ENCODE data around the gene KRT79.

Gene KRT79

DNA sequence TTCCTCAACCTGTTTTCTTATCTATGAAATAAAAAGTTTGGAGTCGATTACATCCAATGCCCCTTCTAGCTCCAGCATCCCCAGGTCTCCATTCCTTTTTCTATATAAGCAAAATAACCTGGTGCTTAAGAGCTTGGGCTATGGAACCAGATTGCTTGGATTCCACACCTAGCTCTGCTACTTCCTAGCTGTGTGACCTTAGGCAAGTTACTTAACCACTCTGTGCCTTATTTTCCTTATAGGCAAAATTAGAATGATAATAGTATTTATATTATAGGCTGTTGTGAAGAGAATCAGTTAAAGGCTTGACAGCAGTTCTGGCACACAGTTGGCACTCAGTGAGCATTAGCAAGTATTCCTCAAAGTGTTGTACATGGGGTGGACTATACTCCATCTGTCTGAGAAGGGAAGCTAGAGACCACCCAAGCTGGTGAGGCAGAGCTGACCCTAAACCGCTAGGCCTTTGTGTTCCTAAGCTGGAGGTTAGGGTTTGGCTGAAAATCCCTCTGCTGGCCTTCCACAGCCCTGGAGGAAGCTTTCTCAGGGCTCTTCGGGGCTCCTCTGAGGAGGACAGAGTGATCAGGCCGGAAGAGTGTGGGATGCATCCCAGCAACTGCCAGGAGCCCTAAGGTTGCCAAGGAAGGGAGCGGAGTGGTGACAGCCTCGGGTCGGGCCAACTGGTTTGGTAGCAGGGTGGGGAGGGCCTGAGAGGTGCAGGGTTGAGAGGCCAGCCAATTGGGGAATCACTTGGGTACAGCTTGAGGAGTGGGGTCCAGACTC is 14.2 kb downstream of the KRT79 start:
- DNase-seq (ENCODE audit: low spot score), result no peak

DNA sequence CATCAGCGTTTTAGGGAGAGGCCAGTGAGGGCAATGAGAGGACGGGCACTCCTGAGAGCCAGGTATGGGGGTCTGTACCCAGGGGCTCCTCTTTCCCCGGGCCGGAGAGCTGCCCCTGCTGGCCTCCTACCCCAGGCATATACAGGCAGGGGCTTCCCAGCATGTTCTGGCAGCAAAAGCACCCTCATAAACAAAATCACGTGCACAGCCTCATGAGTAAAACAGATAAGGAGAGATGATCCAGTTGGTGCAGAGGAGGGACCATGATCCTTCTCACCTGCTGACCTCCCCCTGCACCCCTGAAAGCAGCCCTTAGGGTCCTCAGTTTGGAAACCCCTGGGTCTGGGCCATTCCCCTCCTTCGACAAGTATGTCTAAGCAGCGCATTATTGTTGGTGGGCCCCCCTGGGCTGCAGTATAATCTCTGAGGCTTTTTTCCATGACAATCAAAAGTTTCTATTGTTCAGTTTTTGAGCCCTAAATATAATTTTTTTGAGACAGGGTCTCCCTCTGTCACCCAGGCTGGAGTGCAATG is 15.2 kb downstream of the KRT79 start:
- no peak for DNase-seq (ENCODE audit: low spot score)

DNA sequence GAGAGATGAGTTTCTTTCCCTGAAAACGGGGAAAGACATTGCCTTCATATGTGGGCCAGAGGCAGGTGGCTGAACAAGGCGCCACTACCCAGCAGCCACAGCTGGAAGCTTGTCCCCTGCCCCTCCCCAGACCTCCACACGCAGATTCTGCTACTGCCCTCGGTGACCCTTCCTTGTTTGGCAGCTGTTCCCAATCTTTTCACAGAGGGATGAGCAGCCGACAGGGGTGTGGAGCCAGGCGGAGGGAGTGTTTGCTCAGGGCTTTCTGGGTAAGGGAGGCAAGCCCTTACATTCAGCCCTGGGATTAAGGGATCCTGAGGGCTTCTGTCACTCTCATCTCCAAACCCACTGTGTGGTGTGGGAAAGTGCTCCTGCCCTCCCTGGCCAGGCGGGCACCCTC is 15.7 kb downstream of the KRT79 start:
- DNase-seq (ENCODE audit: low spot score), result no peak

DNA sequence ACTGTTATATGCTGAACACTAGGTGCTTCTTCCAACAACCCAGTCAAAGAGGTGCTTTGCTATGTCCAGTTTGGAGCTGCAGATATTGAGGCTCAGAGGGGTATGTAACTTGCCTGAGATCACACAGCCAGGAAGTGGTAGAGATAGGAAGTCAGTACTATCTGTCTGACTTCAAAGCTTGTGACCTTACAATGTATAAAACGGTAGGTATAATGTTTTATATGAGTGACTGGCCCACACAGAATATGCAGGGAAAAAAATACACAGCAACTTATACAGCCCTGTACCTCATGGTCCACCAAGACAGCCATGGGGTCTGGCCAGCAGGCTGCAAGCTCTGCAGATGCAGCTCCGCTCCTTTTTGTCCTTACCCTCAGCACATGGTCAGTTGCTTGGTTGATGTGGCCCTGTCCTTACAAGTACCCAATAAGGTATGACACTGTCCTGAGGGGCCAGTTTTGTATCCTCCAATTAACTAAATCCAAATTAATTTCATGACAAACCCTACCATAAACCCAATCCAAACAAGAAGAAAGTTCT is 16.3 kb downstream of the KRT79 start:
- no peak for DNase-seq (ENCODE audit: low spot score)

DNA sequence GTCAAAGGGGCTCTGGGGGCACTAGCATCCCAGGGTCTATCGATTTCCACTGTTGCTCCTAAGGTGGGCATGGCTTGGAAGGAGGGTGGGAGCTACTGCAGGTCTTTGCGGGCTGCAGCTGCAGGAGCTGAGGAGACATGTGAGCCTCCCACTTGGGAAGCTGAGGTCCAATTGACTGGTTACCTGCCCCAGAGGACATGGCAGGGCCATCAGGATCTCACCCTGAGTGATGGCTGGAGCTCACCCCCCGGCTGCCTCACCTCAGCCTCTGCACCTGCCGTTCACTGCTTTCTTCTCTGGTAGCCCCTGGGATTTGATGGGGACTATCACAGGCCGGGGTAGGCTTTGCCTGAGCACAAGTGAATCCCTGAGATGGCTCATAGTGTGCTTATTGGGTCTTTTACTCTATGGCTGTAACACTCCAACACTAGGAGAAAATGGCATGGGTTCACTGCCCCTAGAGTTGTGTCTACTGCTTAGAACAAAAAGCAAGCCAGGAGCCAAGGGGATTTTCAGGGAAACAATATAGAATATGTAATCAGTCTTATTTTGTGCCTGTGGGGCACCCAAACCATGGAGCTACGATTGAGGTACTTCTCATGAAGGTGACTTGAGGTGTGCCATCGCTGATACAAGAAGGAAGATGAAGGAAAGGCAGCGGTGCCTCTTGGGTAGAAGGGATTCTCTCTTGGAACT is 17.0 kb downstream of the KRT79 start:
- no peak for DNase-seq (ENCODE audit: low spot score)

DNA sequence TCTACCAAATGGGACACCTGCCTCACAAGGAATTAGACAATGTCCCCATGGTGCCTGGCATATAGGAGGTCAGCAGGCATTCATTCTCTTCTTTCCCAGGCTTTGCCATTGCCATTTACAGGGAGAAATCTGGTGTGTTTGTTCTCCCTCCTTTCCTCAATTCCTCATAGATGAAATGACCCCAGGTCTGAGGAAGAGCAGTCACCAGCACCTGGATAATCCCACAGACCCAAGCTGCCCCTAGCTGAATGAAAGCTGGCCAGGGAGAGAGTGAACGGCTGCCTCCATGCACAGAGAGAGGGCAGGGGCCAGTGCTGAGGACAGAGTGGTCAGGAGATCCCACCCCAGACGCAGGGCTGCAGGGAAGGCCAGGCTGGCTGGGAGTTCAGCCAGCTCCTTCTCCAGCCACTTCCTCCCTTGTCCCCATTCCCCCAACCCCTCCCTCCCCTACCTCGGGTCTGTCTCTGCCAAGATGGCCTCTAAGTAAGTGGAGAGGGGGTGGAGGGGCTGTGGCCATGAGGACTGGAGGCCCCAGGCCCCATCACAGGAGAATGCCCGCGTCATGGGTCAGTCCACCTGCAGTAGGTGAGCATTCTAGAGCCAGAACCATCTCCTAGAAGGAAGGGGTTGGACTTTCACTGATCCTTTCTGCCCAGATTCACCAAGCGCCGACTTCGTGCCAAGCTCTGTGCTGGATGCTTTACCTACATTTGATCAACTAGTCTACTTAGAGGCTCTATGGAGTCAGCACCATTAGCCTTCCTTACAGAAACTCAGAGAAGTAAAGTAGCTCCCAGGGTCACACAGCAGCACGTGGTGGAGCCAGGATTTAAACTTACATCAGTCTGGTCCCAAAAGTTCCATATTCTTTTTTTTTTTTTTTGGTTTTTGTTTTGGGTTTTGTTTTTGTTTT is 18.2 kb downstream of the KRT79 start:
- no peak for DNase-seq (ENCODE audit: low spot score)

DNA sequence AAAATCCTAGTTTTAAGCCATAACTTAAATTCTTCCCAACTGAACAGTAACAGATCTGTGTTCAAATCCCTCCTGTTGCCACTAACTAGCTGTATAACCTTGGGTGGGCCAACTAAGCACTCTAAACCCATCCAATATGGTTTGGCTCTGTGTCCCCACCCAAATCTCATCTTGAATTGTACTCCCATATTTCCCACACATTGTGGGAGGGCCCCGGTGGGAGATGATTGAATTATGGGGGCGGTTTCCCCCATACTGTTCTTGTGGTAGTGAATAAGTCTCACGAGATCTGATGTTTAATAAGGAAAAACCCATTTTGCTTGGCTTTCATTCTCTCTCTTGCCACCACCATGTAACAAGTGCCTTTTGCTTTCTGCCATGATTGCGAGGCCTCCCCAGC is 18.9 kb downstream of the KRT79 start:
- no peak for DNase-seq (ENCODE audit: low spot score)

DNA sequence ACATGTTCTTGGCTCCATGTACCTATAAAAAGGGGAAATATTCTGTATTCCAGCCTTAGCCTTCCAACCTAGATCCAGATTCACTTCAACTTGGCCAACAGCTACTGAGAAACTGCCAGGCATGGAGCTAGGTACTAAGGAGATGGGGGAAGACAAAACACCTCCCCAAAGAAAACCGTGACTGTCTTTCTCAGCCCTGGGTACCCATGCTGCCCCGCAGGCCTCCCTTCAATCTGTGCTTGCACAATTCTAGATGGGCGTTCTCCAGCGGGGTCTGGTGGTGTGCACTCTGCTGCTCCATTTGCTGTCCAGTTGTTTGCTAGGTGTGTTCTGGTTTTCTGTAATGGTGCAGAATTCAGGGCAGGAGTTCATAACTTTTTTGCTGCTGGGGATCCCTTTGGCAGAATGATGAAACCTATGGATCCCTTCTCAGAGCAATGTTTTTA is 19.4 kb downstream of the KRT79 start:
- no peak for DNase-seq (ENCODE audit: low spot score)

DNA sequence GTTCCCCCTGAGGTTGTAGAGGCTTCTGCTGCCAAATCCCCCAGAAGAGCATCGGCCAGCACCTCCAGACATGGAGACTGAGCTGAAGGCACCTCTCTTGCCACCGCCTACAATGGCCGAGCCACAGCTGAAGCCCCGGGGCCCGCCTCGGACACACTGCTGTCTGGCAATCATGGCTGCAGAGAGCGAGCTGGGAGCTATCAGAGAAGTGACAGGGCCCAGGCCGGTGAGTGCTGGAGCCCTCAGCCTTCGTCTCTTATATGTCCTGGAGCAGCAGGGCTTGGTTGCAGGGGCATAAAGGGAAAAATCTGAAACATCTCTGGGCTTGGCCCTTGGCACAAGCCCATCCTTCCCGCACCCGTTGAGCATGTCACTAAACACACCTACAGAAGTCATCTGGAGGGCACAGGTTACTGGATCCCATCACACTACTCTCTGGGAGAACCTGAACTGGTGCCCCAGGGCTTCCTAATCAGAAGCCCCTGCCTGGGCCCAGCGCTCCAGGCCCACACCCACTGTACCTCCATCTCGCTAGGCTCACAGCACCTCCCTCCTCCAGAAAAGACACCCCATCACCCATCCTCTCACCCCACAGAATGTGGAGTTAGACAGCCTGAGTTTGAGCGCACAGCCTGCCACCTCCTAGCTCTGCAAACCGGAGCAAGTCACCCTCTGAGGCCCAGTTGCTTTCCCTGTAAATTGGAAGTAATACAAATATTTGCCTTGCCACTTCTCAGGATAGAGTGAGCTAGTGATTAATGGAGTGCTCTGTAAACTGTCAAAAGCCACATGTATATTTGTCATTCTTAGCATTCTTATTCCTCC is 20.0 kb downstream of the KRT79 start, which contains the start of gene KRT4:
KRT4 (minus strand) TSS at position 232 of the 825 bp plus-strand sequence; CDS start at position 174, 58 bp downstream.
- DNase-seq (ENCODE audit: low spot score), result no peak

DNA sequence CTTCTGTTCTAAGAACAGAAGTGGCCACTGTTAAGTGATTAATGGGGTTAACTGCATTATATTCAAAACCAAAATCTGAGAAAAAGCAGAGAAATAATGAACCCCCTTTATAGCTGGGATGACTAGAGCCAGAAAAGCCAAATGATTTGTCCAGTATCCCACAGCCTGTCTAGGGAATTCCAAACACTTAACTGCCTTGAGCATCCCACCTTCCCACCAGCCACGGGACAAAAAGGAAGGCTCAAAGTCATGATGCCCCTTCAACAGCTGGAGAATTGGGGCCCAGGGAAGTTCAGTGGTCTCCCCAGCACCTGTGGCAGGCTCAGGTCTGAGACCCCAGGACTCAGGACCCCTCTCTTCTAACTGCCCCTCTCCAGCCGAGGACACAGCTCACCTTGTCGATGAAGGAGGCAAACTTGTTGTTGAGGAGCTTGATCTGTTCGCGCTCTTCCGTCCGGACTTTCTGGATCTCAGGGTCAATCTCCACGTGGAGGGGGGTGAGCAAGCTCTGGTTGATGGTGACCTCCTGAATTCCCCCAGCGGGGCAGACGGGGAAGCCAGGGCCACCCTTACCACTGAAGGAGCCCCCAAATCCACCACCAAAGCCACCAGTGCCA is 20.8 kb downstream of the KRT79 start:
- DNase-seq (ENCODE audit: low spot score), result no peak

DNA sequence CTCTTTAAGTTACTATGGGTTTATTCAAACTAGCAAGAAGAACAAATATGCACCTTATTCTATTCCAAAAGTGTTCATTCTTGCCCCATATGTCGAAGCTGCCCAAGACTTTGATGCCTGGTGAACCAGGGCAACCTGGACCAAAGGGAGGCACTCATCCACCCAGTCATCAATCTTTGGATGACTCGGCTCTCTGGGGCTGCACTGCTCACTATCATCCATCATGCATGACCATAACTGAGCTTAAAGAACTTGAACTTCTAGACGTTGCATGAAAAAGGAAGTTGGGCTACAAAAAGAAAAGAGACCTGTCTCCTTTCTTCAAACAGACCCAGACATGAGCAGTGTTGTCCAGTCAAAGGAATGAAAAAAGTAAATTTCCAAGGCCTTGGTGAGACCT is 21.4 kb downstream of the KRT79 start:
- DNase-seq (ENCODE audit: low spot score), result no peak

DNA sequence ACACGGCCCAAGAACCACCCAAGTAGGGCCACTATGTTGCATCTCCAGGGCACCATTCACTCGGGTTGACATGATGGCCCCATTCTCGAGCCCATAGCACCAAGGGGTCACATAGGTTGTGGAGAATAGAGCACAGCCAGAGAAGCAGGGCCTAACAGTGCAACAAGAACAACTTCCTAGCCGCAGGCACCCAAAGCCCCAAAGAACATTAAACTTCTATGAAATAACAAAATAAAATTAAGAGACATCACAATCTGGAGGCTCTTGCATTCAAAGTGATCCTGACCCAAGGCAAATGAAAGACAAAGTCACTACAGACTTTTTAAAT is 22.1 kb downstream of the KRT79 start:
- DNase-seq (ENCODE audit: low spot score), result no peak

DNA sequence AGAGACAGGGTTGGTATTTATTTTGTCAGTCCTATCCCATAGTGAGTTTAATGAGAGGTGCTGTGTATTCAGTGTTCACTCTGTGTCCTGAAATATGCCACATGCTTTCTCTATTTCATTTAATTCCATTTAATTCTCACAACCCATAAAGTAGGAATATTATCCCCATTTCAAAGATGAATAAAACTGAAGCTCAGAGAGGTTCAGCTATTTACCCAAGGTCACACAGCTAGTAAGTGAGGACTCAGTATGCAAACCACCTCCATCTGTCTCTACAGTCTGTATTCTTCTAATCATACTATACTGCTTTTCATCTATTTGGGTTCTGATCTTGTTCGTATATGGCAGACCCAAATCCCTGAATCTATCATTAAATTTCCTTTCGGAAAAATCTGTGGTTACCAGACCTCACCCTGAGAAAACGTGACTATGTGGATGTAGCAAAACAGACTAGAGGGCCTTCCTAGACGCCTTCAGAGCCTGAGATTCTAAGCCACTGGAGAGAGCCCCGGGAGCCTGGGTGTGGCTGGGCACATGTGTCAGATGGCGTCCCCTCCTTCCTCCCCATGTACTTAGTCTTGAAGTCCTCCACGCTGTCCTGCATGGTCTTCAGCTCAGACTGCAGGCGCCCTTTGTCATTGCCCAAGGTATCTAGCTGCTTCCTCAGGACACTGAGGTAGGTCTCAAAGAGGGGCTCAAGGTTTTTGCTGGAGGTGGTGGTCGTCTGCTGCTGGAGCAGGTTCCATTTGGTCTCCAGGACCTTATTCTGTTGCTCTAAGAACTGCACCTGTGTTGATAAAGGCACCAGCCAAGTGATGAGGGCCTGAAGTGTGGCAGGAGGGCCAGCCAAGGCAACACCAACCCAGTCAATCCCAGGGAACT is 22.7 kb downstream of the KRT79 start:
- DNase-seq (ENCODE audit: low spot score), result no peak

DNA sequence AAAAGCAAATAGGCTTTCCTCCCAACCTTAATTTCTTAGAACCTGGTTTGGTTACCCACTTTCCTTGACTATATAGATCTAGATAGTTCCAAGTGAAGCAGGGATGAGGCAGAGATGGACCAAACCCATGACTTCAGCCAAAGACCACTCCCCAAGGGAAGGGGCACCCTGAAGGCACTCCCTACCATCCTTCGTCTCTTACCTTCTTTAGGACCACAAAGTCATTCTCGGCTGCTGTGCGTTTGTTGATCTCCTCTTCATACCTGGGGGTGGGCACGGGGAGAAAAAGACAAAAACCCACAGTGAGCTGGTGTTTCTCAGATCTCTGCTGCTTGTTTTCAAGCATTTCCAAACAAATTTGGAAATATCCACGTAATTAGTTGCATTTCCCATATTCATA is 23.6 kb downstream of the KRT79 start:
- DNase-seq (ENCODE audit: low spot score), result no peak

DNA sequence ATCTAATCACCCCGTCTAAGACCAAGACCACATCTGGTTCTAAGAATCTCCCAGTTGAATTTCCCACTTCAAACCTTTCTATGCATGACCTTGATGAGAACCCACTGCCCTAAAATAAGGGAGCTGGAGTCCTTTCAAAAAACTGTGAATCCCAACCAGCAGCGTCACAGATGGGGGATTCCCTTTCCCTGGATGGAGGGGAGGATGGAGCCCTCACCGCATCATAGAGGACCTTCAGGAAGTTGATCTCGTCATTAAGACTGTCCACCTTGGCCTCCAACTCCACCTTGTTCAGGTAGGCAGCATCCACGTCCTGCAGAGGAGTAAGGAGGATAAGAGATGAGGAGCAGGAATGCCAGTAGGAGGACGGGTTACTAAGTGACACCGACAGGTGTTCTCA is 24.9 kb downstream of the KRT79 start:
- no peak for DNase-seq (ENCODE audit: low spot score)

DNA sequence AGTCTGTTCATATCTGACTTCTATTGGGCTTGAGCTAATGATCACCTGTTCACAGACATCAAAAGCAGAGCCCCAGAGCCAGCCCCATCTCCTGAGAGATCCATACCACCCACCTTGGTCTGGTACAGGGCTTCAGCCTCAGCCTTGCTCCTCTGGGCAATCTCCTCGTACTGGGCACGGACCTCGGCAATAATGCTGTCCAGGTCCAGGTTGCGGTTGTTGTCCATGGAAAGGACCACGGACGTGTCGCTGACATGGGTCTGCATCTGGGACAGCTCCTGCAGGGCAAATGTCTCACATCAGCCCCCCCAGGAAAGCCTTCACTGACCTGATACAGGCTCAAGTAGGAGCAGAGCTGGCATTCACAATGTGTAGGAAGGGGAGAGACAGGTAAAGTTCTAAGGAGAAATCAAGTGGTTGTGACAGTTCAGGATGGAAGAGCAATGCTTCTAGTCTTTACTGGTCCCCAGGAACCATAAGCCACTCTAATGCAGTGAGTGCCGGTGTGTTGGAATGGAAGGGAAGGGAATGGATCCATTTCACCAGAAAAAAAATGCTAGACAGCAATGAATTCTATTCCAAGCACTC is 25.4 kb downstream of the KRT79 start:
- no peak for DNase-seq (ENCODE audit: low spot score)

DNA sequence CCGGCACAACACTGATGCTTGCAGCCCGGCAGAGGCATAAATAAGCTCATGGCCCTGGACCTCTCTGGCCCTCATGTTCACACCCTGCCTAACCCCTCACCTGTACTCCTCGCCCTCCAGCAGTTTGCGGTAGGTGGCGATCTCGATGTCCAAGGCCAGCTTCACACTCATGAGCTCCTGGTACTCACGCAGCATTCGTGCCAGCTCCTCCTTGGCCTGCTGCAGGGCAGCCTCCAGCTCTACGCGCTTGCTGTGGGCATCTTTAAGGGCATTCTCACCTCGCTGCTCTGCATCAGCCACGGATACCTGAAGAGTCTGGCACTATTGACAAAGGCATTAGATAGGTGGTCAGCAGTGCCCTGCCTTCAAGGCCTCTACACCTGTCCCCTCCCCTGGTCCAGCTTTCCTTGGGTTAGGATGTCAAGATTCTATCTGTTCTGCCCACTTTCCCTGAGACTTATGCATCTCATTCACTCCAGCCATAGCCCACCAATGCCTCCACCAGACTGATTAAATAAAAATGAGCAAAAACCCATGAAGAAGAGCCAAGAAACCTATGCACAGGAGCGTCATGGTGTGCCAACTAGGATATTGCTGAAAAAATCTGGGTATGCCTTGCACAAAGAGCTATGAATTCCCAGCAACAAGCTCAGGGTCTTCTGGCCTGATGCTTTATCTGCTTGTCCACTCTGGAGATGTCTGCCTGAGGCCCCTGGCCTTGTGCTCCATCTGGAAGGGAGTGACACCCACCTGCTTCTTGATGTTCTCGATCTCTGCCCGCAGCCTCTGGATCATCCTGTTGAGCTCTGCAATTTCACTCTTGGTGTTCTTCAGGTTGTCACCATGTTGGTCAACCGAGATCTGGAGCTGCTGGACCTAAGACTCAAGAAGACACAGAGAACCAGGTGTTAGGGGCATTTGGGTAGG is 26.3 kb downstream of the KRT79 start:
- no peak for DNase-seq (ENCODE audit: low spot score)
